HG02588 (cell line): ENCODE results near the gene ATP11A.
"Not testable (repeated sequence)": the region's sequence is repeated elsewhere in the genome, so short reads cannot be mapped to it uniquely, and the experiment has no call there.

Experiments used
- ATAC-seq: cut with Tn5 transposase; IDR thresholded peaks from one replicate; pipeline ENCODE4 v1.9.1; 2021; ENCODE audit warnings: mild to moderate bottlenecking, moderate library complexity; ENCODE audit not compliant: unreplicated experiment

The ATP11A gene

DNA sequence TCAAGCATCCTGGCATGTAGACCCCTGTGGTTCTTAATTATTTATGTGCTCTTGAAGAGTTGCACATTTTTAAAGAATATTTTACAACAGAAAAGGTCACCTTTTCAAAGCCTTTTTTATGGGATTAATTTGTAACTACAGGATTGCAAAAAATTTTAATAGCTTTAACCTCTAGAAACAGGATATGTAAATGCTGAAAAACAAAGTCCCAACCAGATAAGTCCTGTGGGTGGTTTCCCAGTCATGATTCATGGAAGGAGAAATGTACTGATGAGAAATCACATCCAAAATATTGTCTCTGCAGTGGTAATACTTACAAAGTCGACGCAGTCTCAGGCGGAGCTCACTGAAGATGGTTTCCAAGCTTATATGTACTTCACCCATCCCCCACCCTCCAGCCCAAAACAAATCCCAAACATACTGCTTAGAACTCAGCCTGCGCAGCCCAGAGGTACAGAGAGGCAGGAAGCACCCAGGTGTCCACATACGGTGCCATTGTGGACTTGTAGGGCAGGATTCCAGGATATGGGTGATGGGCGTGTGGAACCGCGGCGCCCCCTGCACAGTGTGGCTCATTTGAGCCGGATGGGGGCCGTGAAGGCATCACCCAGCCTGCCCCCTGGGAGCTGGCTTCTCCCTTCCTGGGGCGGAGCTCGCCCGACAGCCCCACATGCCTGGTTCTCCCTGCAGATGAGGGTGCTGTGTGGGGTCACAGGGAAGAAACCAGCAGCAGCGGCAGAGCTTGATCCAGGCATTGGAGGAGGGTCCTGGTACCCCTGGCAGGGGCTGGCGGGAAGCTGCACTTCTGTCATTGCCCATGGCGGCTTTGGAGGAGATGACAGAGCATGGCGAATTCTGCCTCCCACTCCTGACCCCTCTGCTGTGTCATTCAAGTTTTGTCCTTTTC lies 101.2 kb downstream of the ATP11A start:
- no peak for ATAC-seq

- no peak for ATAC-seq
Observed at GRCh38 chr13:112791663-112792440, 102.0 kb downstream of the ATP11A start.

DNA sequence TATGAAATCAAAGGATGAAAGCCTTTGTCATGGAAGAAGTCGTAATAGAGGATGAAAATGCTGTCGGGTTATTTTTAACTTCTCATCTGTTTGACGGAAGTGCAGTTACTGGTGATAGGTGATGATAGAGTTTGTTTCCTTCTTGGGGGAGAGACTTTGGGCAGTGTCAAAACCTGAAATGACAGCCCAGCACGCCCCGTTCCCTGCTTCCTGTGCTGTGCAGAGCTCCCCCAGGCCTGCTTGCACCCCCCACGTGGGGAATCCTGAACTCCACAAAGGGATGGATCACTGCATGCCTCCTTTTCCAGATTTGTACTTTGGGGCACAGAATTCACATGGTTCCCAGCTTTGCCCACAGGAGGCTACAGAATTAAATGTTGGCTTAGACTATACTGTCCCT lies 102.7 kb downstream of the ATP11A start:
- ATAC-seq, result no peak

GRCh38 chr13:112793545-112794445 lies 104.0 kb downstream of the ATP11A start:
- ATAC-seq, result no peak

DNA sequence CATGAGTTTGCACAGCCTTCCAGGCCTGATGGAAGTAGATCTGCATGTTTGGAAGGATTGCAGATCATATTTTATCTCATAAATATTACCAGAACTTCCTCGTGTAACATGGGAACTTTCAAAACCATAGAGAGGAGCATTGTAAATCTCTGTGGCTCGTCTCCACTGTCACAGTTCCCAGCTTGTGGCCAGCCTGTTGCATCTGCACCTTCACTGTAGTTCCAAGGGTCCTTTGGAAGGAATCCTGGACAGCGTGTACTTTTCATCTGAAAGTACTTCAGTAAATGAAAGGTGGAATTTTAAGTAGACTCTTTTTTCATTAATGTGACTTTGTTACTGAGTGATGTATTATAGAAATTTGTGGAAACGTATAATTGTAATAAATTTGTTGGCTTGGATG lies 105.4 kb downstream of the ATP11A start:
- no peak for ATAC-seq

DNA sequence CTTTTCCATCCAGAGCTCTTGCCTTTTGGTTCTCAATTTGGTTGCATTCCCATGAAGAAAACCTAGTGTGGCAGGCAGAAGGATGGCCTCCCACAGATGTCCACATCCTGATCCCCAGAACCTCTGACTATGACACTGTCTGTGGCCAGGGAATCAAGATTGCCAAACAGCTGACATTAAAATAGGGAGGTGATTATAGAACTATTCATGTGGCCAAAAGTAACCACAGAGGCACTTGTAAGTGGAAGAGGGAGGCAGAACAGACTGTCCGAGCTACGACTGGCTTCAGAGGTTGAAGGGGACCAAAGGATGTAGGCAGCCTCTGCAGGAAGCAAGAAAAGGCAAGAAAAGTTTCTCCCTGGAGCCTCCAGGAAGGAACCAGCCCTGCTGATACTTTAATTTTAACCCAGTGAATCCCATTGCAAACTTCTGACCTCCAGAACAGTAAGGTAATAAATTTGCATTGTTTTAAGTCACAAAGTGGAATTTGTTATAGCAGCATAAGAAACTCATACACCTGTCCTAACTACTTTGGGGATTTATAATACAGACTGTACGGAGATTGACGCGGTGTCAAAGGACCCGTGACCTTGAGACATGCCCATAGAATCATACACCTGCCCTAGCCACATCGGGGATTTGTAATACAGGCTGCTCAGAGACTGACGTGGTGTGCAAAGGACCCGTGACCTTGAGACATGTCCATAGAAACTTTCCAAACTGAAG lies 106.5 kb downstream of the ATP11A start:
- no peak for ATAC-seq

GRCh38 chr13:112799394-112799793 lies 109.6 kb downstream of the ATP11A start:
- ATAC-seq, result no peak

- no peak for ATAC-seq
Observed at GRCh38 chr13:112800057-112800456, 110.2 kb downstream of the ATP11A start.

DNA sequence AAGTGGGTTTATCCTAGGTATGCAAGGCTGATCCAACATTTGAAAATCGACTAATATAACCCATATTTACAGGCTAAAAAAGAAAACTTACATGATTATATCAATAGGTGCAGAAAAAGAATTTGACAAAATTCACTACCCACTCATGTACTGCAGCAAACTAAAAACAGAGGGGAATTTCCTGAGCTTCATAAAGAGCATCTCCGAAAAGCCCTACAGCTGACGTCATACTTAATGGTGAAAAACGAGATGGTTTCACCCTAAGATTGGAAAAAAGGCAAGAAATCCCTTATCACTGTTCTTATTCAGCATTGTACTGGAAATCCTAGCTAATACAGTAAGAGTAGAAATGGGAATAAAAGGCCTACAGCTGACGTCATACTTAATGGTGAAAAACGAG lies 111.0 kb downstream of the ATP11A start:
- ATAC-seq, result not testable (repeated sequence)

- ATAC-seq, result peak; percentile 41
Observed at GRCh38 chr13:112802802-112803195, 113.0 kb downstream of the ATP11A start.

- ATAC-seq, result peak; percentile 73
Observed at GRCh38 chr13:112803422-112803821, 113.6 kb downstream of the ATP11A start.

DNA sequence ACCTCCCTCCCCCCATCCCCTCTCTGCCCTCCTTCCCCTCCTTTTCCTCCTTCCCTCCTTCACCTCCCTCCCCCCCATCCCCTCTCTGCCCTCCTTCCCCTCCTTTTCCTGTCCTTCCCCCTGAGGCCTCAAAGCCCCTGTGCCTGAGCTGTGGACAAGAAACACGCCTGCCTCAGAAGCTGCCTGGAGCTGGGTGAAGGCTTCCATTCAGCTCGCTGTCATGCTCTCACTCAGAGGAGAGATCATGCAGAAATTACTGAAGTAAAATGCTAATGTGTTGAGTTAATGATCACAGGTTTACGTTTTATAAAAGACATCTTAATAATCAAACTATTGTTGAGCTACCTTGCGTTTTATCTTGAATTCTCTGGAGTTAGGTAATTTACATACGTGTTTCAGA lies 114.5 kb downstream of the ATP11A start:
- ATAC-seq, result no peak

- no peak for ATAC-seq
Observed at GRCh38 chr13:112806739-112807652, 117.2 kb downstream of the ATP11A start.

- no peak for ATAC-seq
Observed at GRCh38 chr13:112807653-112808376, 118.0 kb downstream of the ATP11A start.

- no peak for ATAC-seq
Observed at GRCh38 chr13:112808377-112809140, 118.7 kb downstream of the ATP11A start.

- no peak for ATAC-seq
Observed at GRCh38 chr13:112809332-112810315, 119.8 kb downstream of the ATP11A start.

GRCh38 chr13:112810608-112811007 lies 120.8 kb downstream of the ATP11A start:
- no peak for ATAC-seq
